Measurements from ENCODE around the gene ST6GALNAC5. TPM values are rescaled to one million over a fixed set of nuclear protein-coding genes. Genes with fewer than 3 reads are reported as not detected.

ST6GALNAC5 gene
- polyA plus RNA-seq, 4 donors: 0.90 to 4.0 TPM; not detected in 2

- FAIRE-seq (no peak), DNase-seq (no peak)
- WGBS, 3 donors: 62 to 85% (median 82%) methylated on average over 2 of the region's 2 CpGs
- Histone ChIP-seq H3K36me3 (ENCODE audit: control insufficient read depth in 3 of 3, insufficient read depth in 2 of 3, low read depth in 1 of 3, low read length in 3 of 3) (peaks cover 0 to 2% (median 0%) of the 10 kb centered on the region in 3 donors), H3K4me1 (ENCODE audit: control insufficient read depth in 3 of 3, insufficient read depth in 2 of 3, low read depth in 1 of 3, low read length in 2 of 3) (no peaks in the 10 kb centered on the region), H3K27ac (ENCODE audit: low read depth in 1 of 3, low read length in 2 of 3) (no peak overlapping the region), H3K4me3 (ENCODE audit: low read depth in 1 of 3, low read length in 3 of 3) (no peak overlapping the region), H3K27me3 (ENCODE audit: control insufficient read depth in 3 of 3, insufficient read depth in 3 of 3, low read length in 3 of 3) (no peaks in the 10 kb centered on the region), H3K9me3 (ENCODE audit: control insufficient read depth in 2 of 2, insufficient read depth in 1 of 2, low read depth in 1 of 2, low read length in 1 of 2) (no peaks in the 10 kb centered on the region)
These were observed 217.2 kb downstream of the ST6GALNAC5 start for GRCh38 chr1:77084457-77084856.

- no peak for FAIRE-seq
- WGBS, 3 donors: 88 to 90% (median 89%) methylated on average over 1 of the region's 1 CpG
- no peak for DNase-seq
- no peak overlapping the region for H3K27ac ChIP-seq (ENCODE audit: low read depth in 1 of 3, low read length in 2 of 3)
- H3K9me3 ChIP-seq (ENCODE audit: control insufficient read depth in 2 of 2, insufficient read depth in 1 of 2, low read depth in 1 of 2, low read length in 1 of 2): no peaks in the 10 kb centered on the region
- H3K4me1 ChIP-seq (ENCODE audit: control insufficient read depth in 3 of 3, insufficient read depth in 2 of 3, low read depth in 1 of 3, low read length in 2 of 3): no peaks in the 10 kb centered on the region
- H3K4me3 ChIP-seq (ENCODE audit: low read depth in 1 of 3, low read length in 3 of 3): no peak overlapping the region
- H3K36me3 ChIP-seq (ENCODE audit: control insufficient read depth in 3 of 3, insufficient read depth in 2 of 3, low read depth in 1 of 3, low read length in 3 of 3): peaks cover 0 to 2% (median 0%) of the 10 kb centered on the region in 3 donors
- H3K27me3 ChIP-seq (ENCODE audit: control insufficient read depth in 3 of 3, insufficient read depth in 3 of 3, low read length in 3 of 3): no peaks in the 10 kb centered on the region
These were observed 217.8 kb downstream of the ST6GALNAC5 start for GRCh38 chr1:77085109-77085508.

GRCh38 chr1:77089756-77090155 is 222.5 kb downstream of the ST6GALNAC5 start:
- H3K4me3 ChIP-seq (ENCODE audit: low read depth in 1 of 3, low read length in 3 of 3): no peak overlapping the region
- no peaks in the 10 kb centered on the region for H3K36me3 ChIP-seq (ENCODE audit: control insufficient read depth in 3 of 3, insufficient read depth in 2 of 3, low read depth in 1 of 3, low read length in 3 of 3)
- FAIRE-seq (no peak), DNase-seq (no peak)
- 57 to 67% (median 59%) methylated on average over 2 of the region's 2 CpGs for WGBS, 3 donors
- no peak overlapping the region for H3K27ac ChIP-seq (ENCODE audit: low read depth in 1 of 3, low read length in 2 of 3)
- no peaks in the 10 kb centered on the region for H3K27me3 ChIP-seq (ENCODE audit: control insufficient read depth in 3 of 3, insufficient read depth in 3 of 3, low read length in 3 of 3)
- H3K4me1 ChIP-seq (ENCODE audit: control insufficient read depth in 3 of 3, insufficient read depth in 2 of 3, low read depth in 1 of 3, low read length in 2 of 3): no peaks in the 10 kb centered on the region
- H3K9me3 ChIP-seq (ENCODE audit: control insufficient read depth in 2 of 2, insufficient read depth in 1 of 2, low read depth in 1 of 2, low read length in 1 of 2): no peaks in the 10 kb centered on the region

GRCh38 chr1:77095236-77095635 is 228.0 kb downstream of the ST6GALNAC5 start:
- Histone ChIP-seq H3K27me3 (ENCODE audit: control insufficient read depth in 3 of 3, insufficient read depth in 3 of 3, low read length in 3 of 3) (no peaks in the 10 kb centered on the region), H3K36me3 (ENCODE audit: control insufficient read depth in 3 of 3, insufficient read depth in 2 of 3, low read depth in 1 of 3, low read length in 3 of 3) (no peaks in the 10 kb centered on the region), H3K9me3 (ENCODE audit: control insufficient read depth in 2 of 2, insufficient read depth in 1 of 2, low read depth in 1 of 2, low read length in 1 of 2) (peaks cover 0 to 3% of the 10 kb centered on the region in 2 donors), H3K27ac (ENCODE audit: low read depth in 1 of 3, low read length in 2 of 3) (no peak overlapping the region), H3K4me1 (ENCODE audit: control insufficient read depth in 3 of 3, insufficient read depth in 2 of 3, low read depth in 1 of 3, low read length in 2 of 3) (no peaks in the 10 kb centered on the region), H3K4me3 (ENCODE audit: low read depth in 1 of 3, low read length in 3 of 3) (no peak overlapping the region)
- DNase-seq (no peak), FAIRE-seq (no peak)
- 44 to 70% (median 62%) methylated on average over 1 of the region's 1 CpG for WGBS, 3 donors

- no peak overlapping the region for H3K27ac ChIP-seq (ENCODE audit: low read depth in 1 of 3, low read length in 2 of 3)
- DNase-seq (no peak), FAIRE-seq (no peak)
- H3K4me1 ChIP-seq (ENCODE audit: control insufficient read depth in 3 of 3, insufficient read depth in 2 of 3, low read depth in 1 of 3, low read length in 2 of 3): no peaks in the 10 kb centered on the region
- 95 to 97% (median 97%) methylated on average over 9 of the region's 9 CpGs for WGBS, 3 donors
- peaks cover 0 to 3% of the 10 kb centered on the region in 2 donors for H3K9me3 ChIP-seq (ENCODE audit: control insufficient read depth in 2 of 2, insufficient read depth in 1 of 2, low read depth in 1 of 2, low read length in 1 of 2)
- H3K27me3 ChIP-seq (ENCODE audit: control insufficient read depth in 3 of 3, insufficient read depth in 3 of 3, low read length in 3 of 3): no peaks in the 10 kb centered on the region
- no peak overlapping the region for H3K4me3 ChIP-seq (ENCODE audit: low read depth in 1 of 3, low read length in 3 of 3)
- no peaks in the 10 kb centered on the region for H3K36me3 ChIP-seq (ENCODE audit: control insufficient read depth in 3 of 3, insufficient read depth in 2 of 3, low read depth in 1 of 3, low read length in 3 of 3)
These were observed 229.4 kb downstream of the ST6GALNAC5 start for GRCh38 chr1:77096496-77097255.

GRCh38 chr1:77100875-77101274 is 233.6 kb downstream of the ST6GALNAC5 start:
- H3K9me3 ChIP-seq (ENCODE audit: control insufficient read depth in 2 of 2, insufficient read depth in 1 of 2, low read depth in 1 of 2, low read length in 1 of 2): peaks cover 0 to 3% of the 10 kb centered on the region in 2 donors
- no peaks in the 10 kb centered on the region for H3K27me3 ChIP-seq (ENCODE audit: control insufficient read depth in 3 of 3, insufficient read depth in 3 of 3, low read length in 3 of 3)
- DNase-seq: no peak
- H3K4me3 ChIP-seq (ENCODE audit: low read depth in 1 of 3, low read length in 3 of 3): no peak overlapping the region
- H3K4me1 ChIP-seq (ENCODE audit: control insufficient read depth in 3 of 3, insufficient read depth in 2 of 3, low read depth in 1 of 3, low read length in 2 of 3): no peaks in the 10 kb centered on the region
- WGBS, 3 donors: 83 to 96% (median 89%) methylated on average over 1 of the region's 1 CpG
- H3K27ac ChIP-seq (ENCODE audit: low read depth in 1 of 3, low read length in 2 of 3): no peak overlapping the region
- no peak for FAIRE-seq
- no peaks in the 10 kb centered on the region for H3K36me3 ChIP-seq (ENCODE audit: control insufficient read depth in 3 of 3, insufficient read depth in 2 of 3, low read depth in 1 of 3, low read length in 3 of 3)

- 80 to 86% (median 85%) methylated on average over 4 of the region's 4 CpGs for whole genome bisulfite sequencing, 3 donors
- no peak for FAIRE-seq
- no peak for DNase-seq
- Histone ChIP-seq H3K4me1 (ENCODE audit: control insufficient read depth in 3 of 3, insufficient read depth in 2 of 3, low read depth in 1 of 3, low read length in 2 of 3) (no peaks in the 10 kb centered on the region), H3K4me3 (ENCODE audit: low read depth in 1 of 3, low read length in 3 of 3) (no peak overlapping the region), H3K36me3 (ENCODE audit: control insufficient read depth in 3 of 3, insufficient read depth in 2 of 3, low read depth in 1 of 3, low read length in 3 of 3) (no peaks in the 10 kb centered on the region), H3K9me3 (ENCODE audit: control insufficient read depth in 2 of 2, insufficient read depth in 1 of 2, low read depth in 1 of 2, low read length in 1 of 2) (no peaks in the 10 kb centered on the region), H3K27ac (ENCODE audit: low read depth in 1 of 3, low read length in 2 of 3) (no peak overlapping the region), H3K27me3 (ENCODE audit: control insufficient read depth in 3 of 3, insufficient read depth in 3 of 3, low read length in 3 of 3) (no peaks in the 10 kb centered on the region)
These were observed 236.2 kb downstream of the ST6GALNAC5 start for GRCh38 chr1:77103486-77103885.

- FAIRE-seq (no peak), DNase-seq (no peak)
- no peak overlapping the region for H3K27ac ChIP-seq (ENCODE audit: low read depth in 1 of 3, low read length in 2 of 3)
- no peaks in the 10 kb centered on the region for H3K27me3 ChIP-seq (ENCODE audit: control insufficient read depth in 3 of 3, insufficient read depth in 3 of 3, low read length in 3 of 3)
- H3K4me1 ChIP-seq (ENCODE audit: control insufficient read depth in 3 of 3, insufficient read depth in 2 of 3, low read depth in 1 of 3, low read length in 2 of 3): no peaks in the 10 kb centered on the region
- no peak overlapping the region for H3K4me3 ChIP-seq (ENCODE audit: low read depth in 1 of 3, low read length in 3 of 3)
- no peaks in the 10 kb centered on the region for H3K9me3 ChIP-seq (ENCODE audit: control insufficient read depth in 2 of 2, insufficient read depth in 1 of 2, low read depth in 1 of 2, low read length in 1 of 2)
- no peaks in the 10 kb centered on the region for H3K36me3 ChIP-seq (ENCODE audit: control insufficient read depth in 3 of 3, insufficient read depth in 2 of 3, low read depth in 1 of 3, low read length in 3 of 3)
- whole genome bisulfite sequencing, 3 donors: 91 to 94% (median 93%) methylated on average over 10 of the region's 10 CpGs
These were observed 237.4 kb downstream of the ST6GALNAC5 start for GRCh38 chr1:77104672-77105071.
